Epithelial cell of esophagus (primary cell): ENCODE results near the gene MAPK8IP3.

Experiments used
- DNase-seq: peaks from one replicate; pipeline ENCODE4 v3.0.0; 2010; ENCODE audit warnings: low read depth
- H3K4me3 ChIP-seq: 2 replicates; pipeline ENCODE4 v1.5.1; 2011; ENCODE audit warnings: mild to moderate bottlenecking, low read length, control low read depth
- TF ChIP-seq, protein P1 (sequence below): IDR thresholded peaks from 2 replicates; pipeline ENCODE4 v1.5.1; 2011; ENCODE audit warnings: low read depth, mild to moderate bottlenecking, low read length, control low read depth, inconsistent platforms; ENCODE audit not compliant: insufficient read depth; ENCODE audit errors: missing control alignments

MAPK8IP3 gene

DNA sequence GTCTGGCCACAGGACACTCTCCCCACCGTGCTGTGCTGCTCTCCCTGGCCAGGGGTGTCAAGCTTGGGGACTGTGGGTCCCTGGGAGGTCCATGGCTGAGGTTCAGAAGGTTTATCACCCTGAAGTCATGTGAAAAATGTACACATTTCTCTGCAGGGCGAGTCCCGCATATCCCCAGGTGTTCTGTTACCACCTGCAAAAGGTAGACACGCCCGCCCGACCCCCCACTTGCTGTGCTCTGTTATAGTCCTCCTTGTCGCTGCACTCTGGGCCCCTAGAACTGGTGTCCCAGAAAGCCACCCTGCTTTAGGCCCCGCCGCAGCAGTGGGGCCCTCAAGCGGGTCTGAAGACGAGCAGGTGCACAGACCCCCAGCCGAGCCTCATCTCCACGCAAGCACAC is 16.1 kb upstream of the MAPK8IP3 start:
- no peak overlapping the region for H3K4me3 ChIP-seq
- TF ChIP-seq, protein P1, sequence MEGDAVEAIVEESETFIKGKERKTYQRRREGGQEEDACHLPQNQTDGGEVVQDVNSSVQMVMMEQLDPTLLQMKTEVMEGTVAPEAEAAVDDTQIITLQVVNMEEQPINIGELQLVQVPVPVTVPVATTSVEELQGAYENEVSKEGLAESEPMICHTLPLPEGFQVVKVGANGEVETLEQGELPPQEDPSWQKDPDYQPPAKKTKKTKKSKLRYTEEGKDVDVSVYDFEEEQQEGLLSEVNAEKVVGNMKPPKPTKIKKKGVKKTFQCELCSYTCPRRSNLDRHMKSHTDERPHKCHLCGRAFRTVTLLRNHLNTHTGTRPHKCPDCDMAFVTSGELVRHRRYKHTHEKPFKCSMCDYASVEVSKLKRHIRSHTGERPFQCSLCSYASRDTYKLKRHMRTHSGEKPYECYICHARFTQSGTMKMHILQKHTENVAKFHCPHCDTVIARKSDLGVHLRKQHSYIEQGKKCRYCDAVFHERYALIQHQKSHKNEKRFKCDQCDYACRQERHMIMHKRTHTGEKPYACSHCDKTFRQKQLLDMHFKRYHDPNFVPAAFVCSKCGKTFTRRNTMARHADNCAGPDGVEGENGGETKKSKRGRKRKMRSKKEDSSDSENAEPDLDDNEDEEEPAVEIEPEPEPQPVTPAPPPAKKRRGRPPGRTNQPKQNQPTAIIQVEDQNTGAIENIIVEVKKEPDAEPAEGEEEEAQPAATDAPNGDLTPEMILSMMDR: no peak
- no peak for DNase-seq

DNA sequence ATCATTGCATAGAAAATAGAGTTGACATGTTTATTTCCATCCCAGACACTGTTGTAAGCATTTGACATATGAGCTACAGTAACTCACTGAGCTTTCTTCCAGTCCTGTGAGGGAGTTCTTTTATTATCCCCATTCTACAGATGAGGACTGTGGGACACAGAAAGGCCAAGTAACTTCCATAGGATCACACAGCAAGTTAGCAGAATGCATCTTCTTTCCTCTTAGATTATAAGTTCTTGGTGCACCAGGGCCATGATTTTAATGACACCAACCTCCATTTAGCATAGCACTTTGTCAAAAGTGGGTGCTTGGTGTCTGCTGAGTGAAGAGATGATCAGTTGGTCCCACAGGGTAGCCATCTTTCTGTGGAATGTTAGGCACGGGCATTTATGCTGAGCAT is 15.2 kb upstream of the MAPK8IP3 start:
- no peak for DNase-seq
- H3K4me3 ChIP-seq: no peak overlapping the region
- TF ChIP-seq, protein P1: no peak

DNA sequence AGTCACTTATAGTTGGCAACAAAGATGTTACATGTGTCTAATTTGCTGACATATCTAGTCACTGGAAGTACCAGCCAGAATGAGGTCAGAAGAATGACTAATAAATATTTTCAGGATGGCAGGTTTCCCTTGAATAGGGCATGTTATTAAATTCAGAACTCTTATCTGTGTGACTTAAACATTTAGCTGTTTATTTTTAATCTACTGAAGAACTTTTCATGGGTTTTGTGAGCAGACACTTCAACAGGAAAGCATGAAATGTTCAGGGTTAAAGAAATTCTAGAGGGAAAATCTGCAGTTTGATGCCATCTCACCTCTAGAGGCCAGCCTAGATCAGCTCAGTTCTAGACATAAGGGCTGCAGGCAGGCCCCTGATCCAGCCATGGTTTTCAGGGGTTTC is 14.7 kb upstream of the MAPK8IP3 start:
- peak; percentile 81 for DNase-seq
- TF ChIP-seq, protein P1: peak; percentile 43
- no peak overlapping the region for H3K4me3 ChIP-seq

DNA sequence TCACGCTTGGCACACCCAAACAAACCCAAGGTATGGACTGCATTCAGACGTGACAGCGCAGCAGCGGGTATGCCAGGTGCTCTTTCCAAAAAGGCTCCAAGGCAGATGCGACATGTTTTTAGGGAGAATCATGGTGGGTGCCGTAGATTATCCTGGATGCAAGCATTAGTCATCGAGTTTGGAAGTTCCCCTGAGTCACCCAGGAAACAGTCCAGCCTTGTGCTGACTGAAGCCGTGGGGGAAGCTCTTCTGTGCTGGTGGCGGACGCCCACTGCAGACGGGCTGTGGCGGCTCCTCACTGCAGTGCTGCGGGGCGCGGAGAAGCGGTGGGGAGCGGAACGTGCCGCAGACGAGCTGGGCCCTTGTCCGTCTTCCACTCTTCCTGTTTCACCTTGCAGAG is 14.0 kb upstream of the MAPK8IP3 start:
- TF ChIP-seq, protein P1: no peak
- no peak overlapping the region for H3K4me3 ChIP-seq
- DNase-seq: peak; percentile 94

DNA sequence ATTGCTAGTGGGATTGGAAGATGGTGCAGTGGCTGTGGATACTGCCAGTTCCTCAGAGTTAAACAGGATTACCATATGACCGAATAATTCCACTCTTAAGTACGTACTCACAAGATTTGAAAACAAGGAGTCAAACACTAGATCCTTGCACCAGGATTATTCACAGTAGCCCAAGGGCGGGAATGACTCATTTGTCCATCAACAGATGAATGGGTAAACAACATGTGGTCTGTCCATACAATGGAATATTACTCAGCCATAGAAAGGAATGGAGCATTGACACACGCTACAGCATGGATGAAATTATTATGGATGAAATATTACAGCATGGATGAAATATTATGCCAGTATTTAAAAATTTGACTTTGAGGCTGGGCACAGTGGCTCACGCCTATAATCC is 9.1 kb upstream of the MAPK8IP3 start:
- TF ChIP-seq, protein P1: no peak
- DNase-seq: peak; percentile 95

DNA sequence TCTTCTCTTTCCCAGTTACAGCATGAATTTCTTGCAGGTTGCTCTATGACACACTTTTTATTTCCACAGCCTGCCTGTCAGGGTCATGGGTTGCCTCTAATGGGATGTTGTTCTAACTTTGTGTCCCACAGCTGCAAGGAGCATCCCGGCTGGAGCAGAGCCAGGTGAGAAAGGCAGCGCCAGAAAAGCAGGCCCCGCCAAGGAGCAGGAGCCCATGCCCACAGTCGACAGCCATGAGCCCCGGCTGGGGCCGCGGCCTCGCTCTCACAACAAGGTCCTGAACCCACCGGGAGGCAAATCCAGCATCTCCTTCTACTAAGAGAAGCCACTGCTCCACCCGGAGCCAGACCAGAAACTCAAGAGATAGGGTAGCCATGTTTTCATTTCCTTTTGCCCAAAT is 7.3 kb upstream of the MAPK8IP3 start:
- no peak for DNase-seq
- TF ChIP-seq, protein P1: no peak
- H3K4me3 ChIP-seq: no peak overlapping the region

More for the DNA sequence above, 9.1 kb upstream of the MAPK8IP3 start:
- H3K4me3 ChIP-seq: no peak overlapping the region

DNA sequence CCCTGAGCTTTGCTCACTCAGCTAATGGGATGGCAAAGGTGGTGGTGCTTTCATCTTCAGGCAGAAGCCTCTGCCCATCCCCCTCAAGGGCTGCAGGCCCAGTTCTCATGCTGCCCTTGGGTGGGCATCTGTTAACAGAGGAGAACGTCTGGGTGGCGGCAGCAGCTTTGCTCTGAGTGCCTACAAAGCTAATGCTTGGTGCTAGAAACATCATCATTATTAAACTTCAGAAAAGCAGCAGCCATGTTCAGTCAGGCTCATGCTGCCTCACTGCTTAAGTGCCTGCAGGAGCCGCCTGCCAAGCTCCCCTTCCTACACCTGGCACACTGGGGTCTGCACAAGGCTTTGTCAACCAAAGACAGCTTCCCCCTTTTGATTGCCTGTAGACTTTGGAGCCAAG is 5.7 kb upstream of the MAPK8IP3 start:
- no peak for DNase-seq
- TF ChIP-seq, protein P1: no peak
- H3K4me3 ChIP-seq: no peak overlapping the region
